Heart left ventricle (tissue), 13 donors: ENCODE results near the gene MRS2.
"Not testable (repeated sequence)": the region's sequence is repeated elsewhere in the genome, so short reads cannot be mapped to it uniquely, and the experiment has no call there.

Experiments
- CTCF ChIP-seq, 12 donors: fragments of 200-600 bp; sonication (generic) in 4 of 12; IDR thresholded peaks; one replicate each; pipeline versions ENCODE4 v1.5.0 to v1.8.0; 2018 to 2022; ENCODE audit warnings: antibody characterized with exemption in 12 of 12, mild to moderate bottlenecking in 5 of 12
- POLR2A ChIP-seq, 2 donors: fragments of 450-650 bp; IDR thresholded peaks; one replicate each; pipeline ENCODE4 v1.6.1; 2017; ENCODE audit warnings: antibody characterized with exemption in 2 of 2, mild to moderate bottlenecking in 2 of 2, moderate library complexity in 2 of 2
- donor health status: ischemic (EF 13 %, LVEDD 7.1; RV severe dilation, severe dysfunction).
- donor health status: DM: no; HTN: yes; CAD: no.
- donor health status: DM: no; HTN: no; CAD: no.
- donor health status: ischemic (EF 25% LVEDD 6.9; RV normal size, moderate dysfunction).
- donor health status: ischemic (EF 25% LVEDD 5.7; RV mildly dilated, moderate dysfunction).
- donor health status: ischemic (EF 35%, LVEDD 5.7; RV mildly dilated, moderate dysfunction).
- donor health status: nonischemic (EF 11% LVEDD 7.7; RV severe dilation, severe dysfunction).
- donor health status: DM: yes; HTN: yes; CAD: no.
- donor health status: PGD.
- donor health status: ischemic (EF 29% LVEDD 5.4; RV normal size, mild dysfunction).
- donor health status: nonischemic (EF 23%, LVEDD 6.1; RV moderate dilation, normal function).

DNA sequence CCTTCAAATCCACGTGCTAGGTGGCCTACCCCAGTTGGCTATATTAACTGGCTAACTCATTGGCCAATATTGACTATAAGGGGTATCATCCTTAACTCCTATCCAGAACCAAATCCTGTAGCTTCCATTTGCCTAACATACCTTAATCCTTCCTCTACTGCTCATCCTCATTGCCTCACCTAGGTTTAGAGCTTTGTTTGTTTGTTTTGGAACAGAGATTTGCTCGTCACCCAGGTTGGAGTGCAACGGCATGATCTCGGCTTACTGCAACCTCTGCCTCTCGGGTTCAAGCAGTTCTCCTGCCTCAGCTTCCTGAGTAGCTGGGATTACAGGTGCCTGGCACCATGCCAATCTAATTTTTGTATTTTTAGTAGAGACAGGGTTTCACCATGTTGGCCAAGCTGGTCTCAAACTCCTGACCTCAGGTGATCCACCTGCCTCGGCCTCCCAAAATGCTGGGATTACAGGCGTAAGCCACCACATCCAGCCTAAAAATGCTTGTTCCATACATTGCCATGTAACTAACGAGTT is 37.6 kb upstream of the MRS2 start:
- not testable (repeated sequence) for TF ChIP-seq CTCF, POLR2A (IDR thresholded peaks at IDR 0.05)
